Heart left ventricle (tissue), 16 donors: ENCODE measurements around the gene MST1R. TPM values are rescaled to one million over a fixed set of nuclear protein-coding genes. Genes with fewer than 3 reads are reported as not detected.
A peak's percentile ranks its signal among the peaks of the same experiment; 100 is the strongest.
"Not testable (repeated sequence)": the region's sequence is repeated elsewhere in the genome, so short reads cannot be mapped to it uniquely, and the experiment has no call there.

Source experiments
- ATAC-seq, 4 donors: fragments of 200-7000 bp; cut with Tn5 transposase; one replicate each; pipeline ENCODE4 v1.9.1; 2020 to 2022; ENCODE audit warnings: moderate library complexity in 4 of 4, mild to moderate bottlenecking in 3 of 4, moderate number of reproducible peaks in 1 of 4
- DNase-seq, 5 donors: peaks; one replicate each; pipeline ENCODE4 v3.0.0-alpha.2; 2020
- H3K27ac ChIP-seq, 12 donors: fragments of 200-600 bp; sonication (generic) in 4 of 12; one replicate each; pipeline versions ENCODE4 v1.5.0 to v1.8.0; 2016 to 2022; ENCODE audit warnings: mild to moderate bottlenecking in 2 of 12
- H3K27me3 ChIP-seq, 9 donors: fragments of 200-600 bp; sonication (generic) in 2 of 9; one replicate each; pipeline versions ENCODE4 v1.5.1 to v1.8.0; 2016 to 2022; ENCODE audit warnings: mild to moderate bottlenecking in 3 of 9
- H3K36me3 ChIP-seq, 9 donors: fragments of 200-600 bp; sonication (generic) in 2 of 9; one replicate each; pipeline versions ENCODE4 v1.5.0 to v1.8.0; 2018 to 2022; ENCODE audit warnings: mild to moderate bottlenecking in 2 of 9
- H3K4me1 ChIP-seq, 12 donors: fragments of 200-600 bp; sonication (generic) in 4 of 12; one replicate each; pipeline versions ENCODE4 v1.5.0 to v1.8.0; 2016 to 2022; ENCODE audit warnings: mild to moderate bottlenecking in 3 of 12
- H3K4me3 ChIP-seq, 12 donors: fragments of 200-600 bp; sonication (generic) in 4 of 12; one replicate each; pipeline versions ENCODE4 v1.5.0 to v1.8.0; 2017 to 2022; ENCODE audit warnings: mild to moderate bottlenecking in 9 of 12, moderate library complexity in 4 of 12
- H3K9me3 ChIP-seq, 12 donors: fragments of 200-600 bp; sonication (generic) in 4 of 12; one replicate each; pipeline versions ENCODE4 v1.5.0 to v1.8.0; 2016 to 2022; ENCODE audit warnings: mild to moderate bottlenecking in 1 of 12
- CTCF ChIP-seq, 12 donors: fragments of 200-600 bp; sonication (generic) in 4 of 12; IDR thresholded peaks; one replicate each; pipeline versions ENCODE4 v1.5.0 to v1.8.0; 2018 to 2022; ENCODE audit warnings: antibody characterized with exemption in 12 of 12, mild to moderate bottlenecking in 5 of 12
- POLR2A ChIP-seq, 2 donors: fragments of 450-650 bp; IDR thresholded peaks; one replicate each; pipeline ENCODE4 v1.6.1; 2017; ENCODE audit warnings: antibody characterized with exemption in 2 of 2, mild to moderate bottlenecking in 2 of 2, moderate library complexity in 2 of 2
- WGBS, 4 donors: extraction: QIAGEN DNeasy Blood & Tissue Kit in 2 of 4; methylation state at CpG; one replicate each; pipeline versions ENCODE4 v1.1.5 to v1.1.7; 2013 to 2018; 5-methylcytosine and 5-hydroxymethylcytosine counted together
- intact Hi-C, 10 donors: fragments of 100-400 bp; cut with DNase I; formaldehyde crosslinking; loops; one replicate each; pipeline versions ENCODE4 v1.11.1 to v1.14.2; 2022
- polyA plus RNA-seq, 2 donors: library from polyadenylated mRNA; stranded (reverse); fragments of 200-250 nt; gene quantifications; one replicate each; pipeline ENCODE4 v1.2.3, GENCODE V29; 2013
- total RNA-seq, 9 donors: library from RNA; depleted of rRNA in 2 of 9; stranded (reverse); fragments of >200 nt in 2 of 9; fragmentation: NEBNext Ultra II Directional in 3 of 9; extraction: Animal tissue kit (Norgen Biotek cat#: 25700) in 3 of 9; gene quantifications; one replicate each; pipeline versions ENCODE4 v1.1.0 to v1.2.4, GENCODE V29; 2016 to 2023
- donor health status: ischemic (EF 13 %, LVEDD 7.1; RV severe dilation, severe dysfunction).
- donor health status: healthy with polysubstance abuse.
- donor health status: DM: no; HTN: yes; CAD: no.
- donor health status: DM: no; HTN: no; CAD: no.
- donor health status: ischemic (EF 25% LVEDD 6.9; RV normal size, moderate dysfunction).
- donor health status: ischemic (EF 25% LVEDD 5.7; RV mildly dilated, moderate dysfunction).
- donor health status: healthy.
- donor health status: DM: yes; HTN: yes; CAD: no.
- donor health status: ischemic (EF 35%, LVEDD 5.7; RV mildly dilated, moderate dysfunction).
- donor health status: nonischemic (EF 11% LVEDD 7.7; RV severe dilation, severe dysfunction).
- donor health status: DM: yes; HTN: yes; CAD: no.
- donor health status: PGD.
- donor health status: ischemic (EF 29% LVEDD 5.4; RV normal size, mild dysfunction).
- donor health status: nonischemic (EF 23%, LVEDD 6.1; RV moderate dilation, normal function).

MST1R gene
- total and polyA plus RNA-seq, 11 donors = 0.79 to 8.9 (median 1.8) TPM

GRCh38 chr3:49908373-49909199 lies 4.9 kb upstream of the MST1R start:
- Histone ChIP-seq H3K4me1 (peaks cover under 1 to 23% (median 19%) of the 10 kb centered on the region in 12 donors), H3K4me3 (no peak overlapping the region), H3K27me3 (no peaks in the 10 kb centered on the region), H3K27ac (no peak overlapping the region), H3K9me3 (no peaks in the 10 kb centered on the region), H3K36me3 (peaks cover 0 to 41% (median 33%) of the 10 kb centered on the region in 9 donors)
- no peak for DNase-seq
- intact Hi-C loops = loop anchor here in 8 of 10 donors (5.0 to 10.0 kb wide), 7 partner anchors 64 to 364 kb away; partner anchors contain the start of genes INKA1 (in 4 of the 8) and AMIGO3 (in 1 of the 8)
- WGBS, 4 donors = 90 to 93% (median 91%) methylated on average over 13 to 14 of the region's 14 CpGs
- TF ChIP-seq CTCF (IDR thresholded peaks at IDR 0.05) = no peak
- no peak for ATAC-seq

- WGBS, 4 donors = 14 to 23% (median 17%) methylated on average over 7 to 15 of the region's 15 CpGs
- Histone ChIP-seq H3K27ac (peak overlapping the region in 11 of 12 donors; percentile 11 to 72 (median 54)), H3K36me3 (peaks cover 0 to 24% (median 18%) of the 10 kb centered on the region in 9 donors), H3K9me3 (no peaks in the 10 kb centered on the region), H3K4me3 (peak overlapping the region in 10 of 12 donors; percentile 13 to 45 (median 32)), H3K27me3 (no peaks in the 10 kb centered on the region), H3K4me1 (peaks cover 4 to 35% (median 23%) of the 10 kb centered on the region in 12 donors)
- intact Hi-C loops = loop anchor here (1.0 to 10.0 kb wide), 11 partner anchors 61 to 361 kb away; partner anchors contain the start of genes INKA1 (in 8 of the 10) and AMIGO3 (in 1 of the 10)
- TF ChIP-seq POLR2A (IDR thresholded peaks at IDR 0.05) (no peak), CTCF (IDR thresholded peaks at IDR 0.05) (peak; percentile 40 to 87 (median 72))
- ATAC-seq = peak in 3 of 4 donors; percentile 47 to 72 (median 60)
- DNase-seq = peak in 3 of 5 donors; percentile 46 to 57 (median 54)
Measured at GRCh38 chr3:49906073-49906743, 2.5 kb upstream of the MST1R start.

- H3K27ac ChIP-seq = peak overlapping the region in 6 of 12 donors; percentile 26 to 84 (median 55)
- H3K9me3 ChIP-seq, ATAC-seq, DNase-seq, H3K27me3 ChIP-seq, H3K36me3 ChIP-seq: not testable (repeated sequence)
- H3K4me3 ChIP-seq = peak overlapping the region in 1 of 12 donors; percentile 56
- intact Hi-C loops = loop anchor here in 6 of 10 donors (2.0 to 10.0 kb wide), 9 partner anchors 47 to 360 kb away; partner anchors contain the start of genes AMIGO3 (in 1 of the 6), GMPPB (in 1 of the 6) and TRAIP (in 1 of the 6)
- WGBS, 4 donors = 93 to 99% (median 96%) methylated on average over 12 to 13 of the region's 13 CpGs
- peaks cover 6 to 43% (median 28%) of the 10 kb centered on the region in 12 donors for H3K4me1 ChIP-seq
Measured at GRCh38 chr3:49904448-49904847, 775 bp upstream of the MST1R start.

GRCh38 chr3:49902511-49903345 lies 945 bp downstream of the MST1R start:
- intact Hi-C loops = loop anchor here in 6 of 10 donors (1.0 to 10.0 kb wide), 9 partner anchors 45 to 358 kb away; partner anchors contain the start of genes AMIGO3 (in 1 of the 6), GMPPB (in 1 of the 6) and TRAIP (in 1 of the 6)
- Histone ChIP-seq H3K36me3 (no peaks in the 10 kb centered on the region), H3K4me3 (peak overlapping the region in 10 of 12 donors; percentile 22 to 62 (median 50)), H3K4me1 (peaks cover 6 to 43% (median 28%) of the 10 kb centered on the region in 12 donors), H3K27me3 (no peaks in the 10 kb centered on the region), H3K27ac (peak overlapping the region in 6 of 12 donors; percentile 26 to 84 (median 63)), H3K9me3 (no peaks in the 10 kb centered on the region)
- 83 to 94% (median 90%) methylated on average over 20 to 44 of the region's 44 CpGs for WGBS, 4 donors
- no peak for TF ChIP-seq CTCF (IDR thresholded peaks at IDR 0.05)
- TF ChIP-seq POLR2A (IDR thresholded peaks at IDR 0.05) = no peak
- no peak for ATAC-seq
- DNase-seq = no peak
